ENCODE measurements around the gene ESR2.

Gene ESR2

DNA sequence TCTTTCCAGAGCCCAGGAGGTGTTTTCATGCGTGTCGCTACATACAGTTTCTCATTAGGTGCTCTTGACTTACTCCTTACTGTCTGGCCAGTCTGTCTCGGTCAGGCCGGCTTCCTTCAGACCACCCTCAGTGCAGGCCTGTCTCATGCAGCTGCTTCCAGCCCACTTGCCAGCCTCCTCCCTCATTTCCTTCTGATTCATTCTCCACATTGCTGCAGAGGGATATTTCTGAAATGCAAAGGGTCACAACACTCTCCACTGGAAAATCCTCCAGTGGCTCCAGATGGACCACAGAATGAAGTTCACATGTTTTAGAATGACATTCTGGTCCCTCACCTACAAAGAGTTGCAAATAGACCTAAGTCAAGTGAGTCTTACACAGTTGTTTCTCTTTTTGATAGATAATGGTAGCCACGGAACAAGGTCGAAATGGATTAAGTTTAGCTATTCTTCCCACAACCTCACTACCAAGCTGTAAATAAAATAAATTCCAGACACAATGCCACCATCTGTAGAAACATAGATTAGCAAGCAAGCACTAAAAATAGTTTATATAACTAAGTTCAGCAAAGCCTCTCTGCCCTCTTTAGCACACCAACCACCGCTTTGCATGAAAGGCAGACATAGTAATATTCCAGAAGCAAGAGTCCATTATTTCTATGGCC lies 146.9 kb downstream of the ESR2 start:
- Histone ChIP-seq H3K36me3 (replicated peaks in 1 of 2; ENCODE audit: control insufficient read depth in 2 of 2, insufficient read depth in 2 of 2, low read length in 2 of 2) (peaks cover 19 to 97% of the 10 kb centered on the region in 2 donors), H3K4me1 (ENCODE audit: control insufficient read depth in 2 of 2, insufficient read depth in 1 of 2, low read depth in 1 of 2, low read length in 2 of 2) (peaks cover 0 to 2% of the 10 kb centered on the region in 2 donors), H4K91ac (ENCODE audit: low read depth, low read length, poor library complexity) (no peak overlapping the region), H2BK15ac (ENCODE audit: low read length) (no peak overlapping the region), H3K27me3 (ENCODE audit: control insufficient read depth in 3 of 3, insufficient read depth in 3 of 3, low read depth in 1 of 3, low read length in 3 of 3) (no peaks in the 10 kb centered on the region), H3K9me3 (replicated peaks in 1 of 2; ENCODE audit: control insufficient read depth in 2 of 2, insufficient read depth in 1 of 2, low read depth in 1 of 2, low read length in 2 of 2) (no peaks in the 10 kb centered on the region), H4K8ac (ENCODE audit: low read depth, low read length) (no peak overlapping the region), H3K27ac (replicated peaks; ENCODE audit: low read length) (no peak overlapping the region), H2BK120ac (ENCODE audit: low read depth, low read length) (no peak overlapping the region), H3K14ac (ENCODE audit: low read length) (no peak overlapping the region), H3K18ac (ENCODE audit: low read length) (no peak overlapping the region), H2BK5ac (ENCODE audit: low read length) (no peak overlapping the region), H3K4ac (ENCODE audit: low read length) (no peak overlapping the region), H2AK5ac (ENCODE audit: low read depth, low read length) (no peak overlapping the region), H3K23ac (ENCODE audit: low read depth, low read length, poor library complexity) (no peak overlapping the region), H2BK12ac (ENCODE audit: low read length) (no peak overlapping the region), H3K4me2 (ENCODE audit: insufficient read depth, low read length, poor library complexity, severe bottlenecking) (no peak overlapping the region), H3K4me3 (ENCODE audit: low read length in 2 of 2) (no peak overlapping the region), H3K9ac (ENCODE audit: low read depth, low read length, poor library complexity) (no peak overlapping the region), H2AFZ (ENCODE audit: low read length) (no peak overlapping the region), H3K79me1 (ENCODE audit: low read depth, low read length) (no peaks in the 10 kb centered on the region)
- DNase-seq (ENCODE audit: low spot score) = no peak
- no CpG with 5 or more reads among the region's 7 CpGs for WGBS, 2 donors (ENCODE audit: extremely low coverage in 2 of 2, insufficient read length in 2 of 2, insufficient replicate concordance in 1 of 2)

DNA sequence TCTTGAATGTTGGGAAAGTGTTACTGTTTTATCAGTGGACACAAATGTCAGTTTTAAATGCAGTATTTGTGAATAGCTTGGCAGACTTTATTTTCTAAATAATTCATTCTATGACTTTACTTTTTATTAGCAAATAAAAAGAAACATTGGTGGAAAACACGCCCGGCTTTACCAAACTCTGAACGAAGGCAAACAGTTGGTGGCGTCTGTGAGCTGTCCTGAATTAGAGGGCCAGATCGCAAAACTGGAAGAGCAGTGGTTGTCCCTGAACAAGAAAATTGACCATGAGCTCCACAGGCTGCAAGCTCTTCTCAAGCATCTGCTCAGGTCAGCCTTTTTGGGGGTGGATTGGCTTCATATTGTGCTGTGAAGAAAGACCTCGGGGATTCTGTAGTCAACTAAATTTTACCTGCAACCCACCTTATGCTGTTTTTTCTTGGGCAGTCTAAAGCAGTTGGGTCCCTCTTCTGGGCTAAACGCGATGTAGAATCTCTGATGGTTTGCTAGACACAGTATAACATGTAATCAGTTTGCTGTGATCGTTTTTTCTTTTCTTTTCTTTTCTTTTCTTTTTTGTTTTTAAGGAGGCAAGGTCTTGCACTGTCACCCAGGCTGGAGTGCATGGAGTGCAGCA lies 156.4 kb downstream of the ESR2 start:
- Histone ChIP-seq H3K14ac (ENCODE audit: low read length) (no peak overlapping the region), H3K79me1 (ENCODE audit: low read depth, low read length) (no peaks in the 10 kb centered on the region), H3K27me3 (ENCODE audit: control insufficient read depth in 3 of 3, insufficient read depth in 3 of 3, low read depth in 1 of 3, low read length in 3 of 3) (no peaks in the 10 kb centered on the region), H3K4me1 (ENCODE audit: control insufficient read depth in 2 of 2, insufficient read depth in 1 of 2, low read depth in 1 of 2, low read length in 2 of 2) (no peaks in the 10 kb centered on the region), H4K8ac (ENCODE audit: low read depth, low read length) (no peak overlapping the region), H2AFZ (ENCODE audit: low read length) (no peak overlapping the region), H4K91ac (ENCODE audit: low read depth, low read length, poor library complexity) (no peak overlapping the region), H3K4ac (ENCODE audit: low read length) (no peak overlapping the region), H3K18ac (ENCODE audit: low read length) (no peak overlapping the region), H3K4me2 (ENCODE audit: insufficient read depth, low read length, poor library complexity, severe bottlenecking) (no peak overlapping the region), H3K27ac (replicated peaks; ENCODE audit: low read length) (no peak overlapping the region), H2BK5ac (ENCODE audit: low read length) (no peak overlapping the region), H3K36me3 (replicated peaks in 1 of 2; ENCODE audit: control insufficient read depth in 2 of 2, insufficient read depth in 2 of 2, low read length in 2 of 2) (peaks cover 20 to 88% of the 10 kb centered on the region in 2 donors), H2BK120ac (ENCODE audit: low read depth, low read length) (no peak overlapping the region), H3K23ac (ENCODE audit: low read depth, low read length, poor library complexity) (no peak overlapping the region), H3K9ac (ENCODE audit: low read depth, low read length, poor library complexity) (no peak overlapping the region), H3K9me3 (replicated peaks in 1 of 2; ENCODE audit: control insufficient read depth in 2 of 2, insufficient read depth in 1 of 2, low read depth in 1 of 2, low read length in 2 of 2) (no peaks in the 10 kb centered on the region), H2AK5ac (ENCODE audit: low read depth, low read length) (no peak overlapping the region), H3K4me3 (ENCODE audit: low read length in 2 of 2) (no peak overlapping the region), H2BK12ac (ENCODE audit: low read length) (no peak overlapping the region), H2BK15ac (ENCODE audit: low read length) (no peak overlapping the region)
- WGBS, 2 donors (ENCODE audit: extremely low coverage in 2 of 2, insufficient read length in 2 of 2, insufficient replicate concordance in 1 of 2) = no CpG with 5 or more reads among the region's 9 CpGs
- DNase-seq (ENCODE audit: low spot score) = no peak

DNA sequence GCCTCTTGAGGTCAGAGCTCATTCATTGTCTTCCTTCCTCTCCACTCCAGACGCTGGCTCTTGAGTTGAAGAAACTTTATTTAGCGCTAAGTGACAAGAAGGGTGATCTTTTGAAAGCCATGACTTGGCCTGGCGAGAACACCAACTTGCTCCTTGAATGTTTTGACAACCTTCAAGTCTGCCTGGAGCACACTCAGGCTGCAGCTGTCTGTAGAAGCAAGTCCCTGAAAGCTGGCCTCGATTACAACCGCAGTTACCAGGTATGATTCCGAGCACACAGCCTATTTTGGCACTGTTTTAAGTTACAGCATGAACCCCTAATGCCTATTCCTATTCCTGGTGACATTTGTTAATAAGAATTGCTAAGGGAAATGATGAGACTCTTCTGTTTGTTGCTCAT lies 167.6 kb downstream of the ESR2 start:
- H3K18ac ChIP-seq (ENCODE audit: low read length) = no peak overlapping the region
- no peak overlapping the region for H2BK15ac ChIP-seq (ENCODE audit: low read length)
- no peaks in the 10 kb centered on the region for H3K27me3 ChIP-seq (ENCODE audit: control insufficient read depth in 3 of 3, insufficient read depth in 3 of 3, low read depth in 1 of 3, low read length in 3 of 3)
- no peak overlapping the region for H3K4me2 ChIP-seq (ENCODE audit: insufficient read depth, low read length, poor library complexity, severe bottlenecking)
- H3K23ac ChIP-seq (ENCODE audit: low read depth, low read length, poor library complexity) = no peak overlapping the region
- no peak overlapping the region for H2AFZ ChIP-seq (ENCODE audit: low read length)
- H3K9me3 ChIP-seq (replicated peaks in 1 of 2; ENCODE audit: control insufficient read depth in 2 of 2, insufficient read depth in 1 of 2, low read depth in 1 of 2, low read length in 2 of 2) = no peaks in the 10 kb centered on the region
- H3K4ac ChIP-seq (ENCODE audit: low read length) = no peak overlapping the region
- no peak overlapping the region for H2AK5ac ChIP-seq (ENCODE audit: low read depth, low read length)
- WGBS, 2 donors (ENCODE audit: extremely low coverage in 2 of 2, insufficient read length in 2 of 2, insufficient replicate concordance in 1 of 2) = no CpG with 5 or more reads among the region's 6 CpGs
- H3K9ac ChIP-seq (ENCODE audit: low read depth, low read length, poor library complexity) = no peak overlapping the region
- no peak overlapping the region for H3K4me3 ChIP-seq (ENCODE audit: low read length in 2 of 2)
- no peak overlapping the region for H4K91ac ChIP-seq (ENCODE audit: low read depth, low read length, poor library complexity)
- H3K27ac ChIP-seq (replicated peaks; ENCODE audit: low read length) = no peak overlapping the region
- no peak overlapping the region for H4K8ac ChIP-seq (ENCODE audit: low read depth, low read length)
- DNase-seq (ENCODE audit: low spot score) = no peak
- H3K79me1 ChIP-seq (ENCODE audit: low read depth, low read length) = no peaks in the 10 kb centered on the region
- no peak overlapping the region for H3K14ac ChIP-seq (ENCODE audit: low read length)
- H2BK120ac ChIP-seq (ENCODE audit: low read depth, low read length) = no peak overlapping the region
- no peak overlapping the region for H2BK5ac ChIP-seq (ENCODE audit: low read length)
- no peaks in the 10 kb centered on the region for H3K4me1 ChIP-seq (ENCODE audit: control insufficient read depth in 2 of 2, insufficient read depth in 1 of 2, low read depth in 1 of 2, low read length in 2 of 2)
- peaks cover 26 to 96% of the 10 kb centered on the region in 2 donors for H3K36me3 ChIP-seq (replicated peaks in 1 of 2; ENCODE audit: control insufficient read depth in 2 of 2, insufficient read depth in 2 of 2, low read length in 2 of 2)
- H2BK12ac ChIP-seq (ENCODE audit: low read length) = no peak overlapping the region

DNA sequence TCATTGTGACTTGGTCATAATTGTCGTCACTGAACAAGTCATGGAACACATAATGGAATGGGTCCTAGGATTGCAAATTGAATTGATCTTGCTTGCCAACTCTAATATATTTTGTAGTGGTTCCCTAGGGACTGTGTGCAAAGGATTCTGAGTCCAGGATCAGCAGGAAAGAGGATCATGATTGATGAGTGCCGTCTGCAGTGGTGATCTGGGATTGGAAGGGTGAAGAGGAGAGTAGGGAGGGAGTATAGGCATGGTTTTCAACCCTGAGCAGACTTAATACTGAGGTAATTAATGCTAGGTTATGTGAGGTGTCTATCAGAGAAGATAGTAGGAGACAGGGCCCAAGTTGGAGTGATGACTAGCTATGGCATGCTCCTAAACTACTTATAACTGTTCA lies 168.9 kb downstream of the ESR2 start:
- H2BK15ac ChIP-seq (ENCODE audit: low read length) = no peak overlapping the region
- no CpG with 5 or more reads among the region's 2 CpGs for WGBS, 2 donors (ENCODE audit: extremely low coverage in 2 of 2, insufficient read length in 2 of 2, insufficient replicate concordance in 1 of 2)

More for the DNA sequence above, 168.9 kb downstream of the ESR2 start:
- Histone ChIP-seq H3K36me3 (replicated peaks in 1 of 2; ENCODE audit: control insufficient read depth in 2 of 2, insufficient read depth in 2 of 2, low read length in 2 of 2) (peaks cover 28 to 94% of the 10 kb centered on the region in 2 donors), H2BK120ac (ENCODE audit: low read depth, low read length) (no peak overlapping the region), H2BK12ac (ENCODE audit: low read length) (no peak overlapping the region), H3K4me2 (ENCODE audit: insufficient read depth, low read length, poor library complexity, severe bottlenecking) (no peak overlapping the region), H3K79me1 (ENCODE audit: low read depth, low read length) (no peaks in the 10 kb centered on the region), H2AK5ac (ENCODE audit: low read depth, low read length) (no peak overlapping the region), H2BK5ac (ENCODE audit: low read length) (no peak overlapping the region), H2AFZ (ENCODE audit: low read length) (no peak overlapping the region), H3K4me1 (ENCODE audit: control insufficient read depth in 2 of 2, insufficient read depth in 1 of 2, low read depth in 1 of 2, low read length in 2 of 2) (no peaks in the 10 kb centered on the region), H3K4me3 (ENCODE audit: low read length in 2 of 2) (no peak overlapping the region), H3K4ac (ENCODE audit: low read length) (no peak overlapping the region), H3K18ac (ENCODE audit: low read length) (no peak overlapping the region), H3K14ac (ENCODE audit: low read length) (no peak overlapping the region), H3K23ac (ENCODE audit: low read depth, low read length, poor library complexity) (no peak overlapping the region), H3K9ac (ENCODE audit: low read depth, low read length, poor library complexity) (no peak overlapping the region), H3K9me3 (replicated peaks in 1 of 2; ENCODE audit: control insufficient read depth in 2 of 2, insufficient read depth in 1 of 2, low read depth in 1 of 2, low read length in 2 of 2) (no peaks in the 10 kb centered on the region), H4K8ac (ENCODE audit: low read depth, low read length) (no peak overlapping the region), H4K91ac (ENCODE audit: low read depth, low read length, poor library complexity) (no peak overlapping the region), H3K27me3 (ENCODE audit: control insufficient read depth in 3 of 3, insufficient read depth in 3 of 3, low read depth in 1 of 3, low read length in 3 of 3) (no peaks in the 10 kb centered on the region), H3K27ac (replicated peaks; ENCODE audit: low read length) (no peak overlapping the region)
- DNase-seq (ENCODE audit: low spot score) = no peak

Data from neuronal stem cell (in vitro differentiated cells).